GM12874 (cell line): ENCODE measurements around the gene RBMS2.

ENCODE experiments used
- CTCF ChIP-seq: IDR thresholded peaks from 2 replicates; pipeline ENCODE4 v1.5.1; 2011; ENCODE audit warnings: low read depth, mild to moderate bottlenecking, control low read depth, low read length, moderate library complexity; ENCODE audit not compliant: insufficient read depth

Gene RBMS2

GRCh38 chr12:56636675-56637540 lies 115.3 kb downstream of the RBMS2 start:
- TF ChIP-seq CTCF, result peak; percentile 79

- no peak for TF ChIP-seq CTCF
These were observed 116.0 kb downstream of the RBMS2 start for GRCh38 chr12:56637621-56638020.

- no peak for TF ChIP-seq CTCF
These were observed 119.6 kb downstream of the RBMS2 start for GRCh38 chr12:56641219-56641618.

GRCh38 chr12:56644654-56645053 lies 123.0 kb downstream of the RBMS2 start:
- no peak for TF ChIP-seq CTCF

GRCh38 chr12:56645201-56645716 lies 123.6 kb downstream of the RBMS2 start:
- no peak for TF ChIP-seq CTCF
